NCI-H526 (cell line): ENCODE measurements around the gene UBAC2.
A peak's percentile ranks its signal among the peaks of the same experiment; 100 is the strongest.
"Not testable (repeated sequence)": the region's sequence is repeated elsewhere in the genome, so short reads cannot be mapped to it uniquely, and the experiment has no call there.

Experiments
- DNase-seq, 2 experiments: peaks; one replicate each; lab custom pipeline; 2025; lab: John Stamatoyannopoulos, UW

UBAC2 gene

DNA sequence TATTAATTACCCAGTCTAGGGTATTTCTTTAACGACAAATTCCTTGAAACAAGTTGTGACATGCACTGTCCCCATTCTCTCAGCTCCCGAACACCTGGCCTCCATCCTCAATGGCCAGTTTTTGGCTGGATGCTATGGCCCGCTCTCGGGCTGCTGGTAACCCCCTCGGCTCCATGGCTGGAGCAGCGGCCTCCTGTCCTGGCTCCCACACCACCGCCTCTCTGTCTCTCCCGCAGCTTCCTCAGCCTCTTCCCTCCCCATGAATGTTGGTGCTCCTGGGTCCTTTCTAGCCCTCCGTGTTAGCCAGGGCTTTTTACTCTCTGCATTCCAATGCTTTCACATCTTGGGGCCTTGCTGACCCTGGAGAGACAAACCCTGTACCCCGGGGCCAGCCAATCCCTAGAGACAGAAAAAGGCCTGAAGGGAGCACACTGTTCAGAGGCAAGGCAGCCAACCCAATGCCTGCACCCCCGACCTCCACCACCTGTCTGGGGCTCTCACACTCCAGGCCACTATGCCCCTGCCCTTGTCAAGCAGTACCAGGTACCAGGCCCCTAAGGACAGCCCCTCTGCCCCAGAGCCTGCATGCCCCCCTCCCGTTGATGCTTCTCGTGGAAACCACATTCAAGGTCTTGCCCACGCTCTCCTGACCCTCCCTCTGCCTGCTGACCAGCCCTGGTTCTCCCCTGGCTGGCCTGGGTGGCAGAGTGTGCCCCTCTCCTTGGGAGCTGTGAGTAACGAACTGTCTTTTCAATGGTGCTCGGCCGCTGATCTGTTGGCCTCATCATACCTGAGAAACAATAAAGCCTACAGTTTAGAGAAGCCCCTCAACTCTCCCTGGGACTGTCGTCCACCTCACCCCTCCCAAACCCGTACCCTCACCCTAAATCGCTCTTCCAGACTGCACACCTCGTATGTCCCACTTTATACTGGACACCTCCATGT, 193.4 kb downstream of the UBAC2 start:
- no peak for DNase-seq

DNA sequence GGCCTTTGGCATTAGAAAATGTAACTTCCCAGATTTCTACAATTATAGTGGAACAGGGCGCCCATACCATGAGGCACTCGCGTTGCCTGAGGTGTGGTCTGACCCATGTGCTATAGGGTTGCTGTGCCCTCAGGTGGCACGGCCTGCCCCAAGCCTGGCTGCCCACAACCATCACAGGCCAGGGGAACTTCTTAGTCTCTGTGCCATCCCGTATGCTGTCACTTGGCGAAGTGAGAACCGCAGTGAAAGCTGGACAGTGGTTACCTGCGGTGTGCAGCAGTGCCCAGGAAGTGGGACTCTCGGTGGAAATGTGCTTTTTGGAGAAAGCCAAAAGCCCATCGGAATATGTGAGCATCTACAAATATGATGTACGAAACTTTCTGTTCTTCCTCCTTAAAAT, 194.8 kb downstream of the UBAC2 start:
- no peak for DNase-seq

DNA sequence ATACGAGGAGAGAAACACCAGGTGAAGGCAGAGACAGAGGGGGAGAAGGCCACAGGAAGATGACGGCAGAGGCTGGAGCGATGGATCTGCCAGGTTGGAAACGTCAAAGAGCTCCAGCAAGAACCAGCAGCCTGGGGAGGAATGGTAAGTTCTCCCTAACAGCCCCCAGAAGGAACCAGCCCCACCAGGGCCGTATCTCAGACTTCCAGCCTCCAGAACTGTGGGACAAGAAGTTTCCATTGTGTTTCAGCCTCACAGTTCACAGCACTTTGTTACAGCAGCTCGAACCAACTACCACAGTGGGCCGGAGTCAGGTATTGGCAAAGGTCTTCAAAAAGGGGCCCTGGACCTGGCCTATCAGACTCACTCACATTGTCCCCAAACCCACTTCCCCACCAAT, 195.8 kb downstream of the UBAC2 start:
- no peak for DNase-seq

DNA sequence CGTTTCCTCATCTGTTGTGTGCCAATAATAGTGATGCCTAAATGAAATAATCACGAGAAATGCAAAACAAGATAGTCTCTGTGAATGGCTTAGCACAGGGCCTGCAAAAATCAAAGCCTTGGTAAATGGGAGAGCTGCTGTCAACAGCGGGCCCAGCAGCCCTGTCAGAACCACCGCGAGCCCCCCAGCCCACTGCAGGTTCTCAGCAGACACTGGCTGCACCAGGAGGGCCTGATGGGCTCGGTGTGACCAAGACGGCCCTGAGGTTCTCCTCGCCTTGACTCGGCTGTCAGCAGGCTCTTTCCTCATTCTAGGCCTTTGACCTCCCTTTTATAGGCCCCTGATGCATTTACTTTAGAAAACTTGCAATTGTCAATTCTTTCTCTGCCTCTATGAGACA, 197.4 kb downstream of the UBAC2 start:
- DNase-seq: no peak

DNA sequence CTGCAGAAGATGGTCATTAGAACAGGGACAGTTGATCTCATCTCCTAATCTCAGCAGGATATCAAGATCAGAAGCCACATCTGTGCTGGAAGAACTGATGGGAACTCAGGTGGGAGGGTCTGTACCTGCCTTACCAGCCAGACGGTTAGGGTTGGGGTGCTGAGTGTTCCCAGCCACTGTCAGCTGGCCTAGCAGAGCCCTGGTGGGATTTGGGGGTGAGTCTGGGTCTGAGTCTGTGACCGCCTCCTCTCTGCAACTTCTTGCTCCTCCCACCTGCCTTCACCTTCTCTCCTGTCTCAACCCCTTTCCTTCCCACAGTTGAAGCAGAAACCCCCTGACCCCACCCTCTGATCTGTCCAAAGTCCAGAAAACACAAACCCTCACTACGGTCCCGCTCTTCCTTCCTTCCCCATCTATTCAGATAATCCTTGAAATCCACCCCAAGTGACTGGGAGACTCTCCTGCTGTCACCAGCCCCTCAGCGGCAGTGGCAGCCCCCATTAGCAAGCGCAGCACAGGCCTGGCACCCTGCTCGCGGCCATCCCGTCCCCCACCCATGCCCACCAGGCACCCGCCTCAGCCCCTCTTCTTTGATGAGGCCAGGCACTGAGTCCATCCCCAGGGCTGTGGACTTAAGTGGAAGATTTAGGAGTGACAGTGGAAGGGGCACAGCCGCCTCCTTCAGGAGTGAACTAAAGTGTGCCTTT, 198.4 kb downstream of the UBAC2 start:
- DNase-seq: no peak

DNA sequence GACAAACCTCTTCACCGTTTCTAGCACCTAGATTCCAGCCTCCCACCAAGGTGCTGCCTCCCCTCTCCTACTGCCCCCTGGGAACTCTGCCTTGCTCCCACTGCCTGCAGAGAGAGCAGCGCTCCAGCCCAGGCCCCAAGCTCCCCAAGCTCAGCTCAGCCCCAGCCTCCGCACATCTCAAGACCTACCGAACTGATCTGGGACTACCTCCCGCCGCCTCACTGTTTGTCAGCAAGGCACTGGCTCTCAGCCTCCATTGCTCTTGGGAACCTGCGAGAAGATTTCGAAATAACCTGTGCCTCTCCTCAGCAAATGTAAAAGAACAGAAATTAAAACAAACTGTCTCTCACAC, 198.9 kb downstream of the UBAC2 start:
- no peak for DNase-seq

DNA sequence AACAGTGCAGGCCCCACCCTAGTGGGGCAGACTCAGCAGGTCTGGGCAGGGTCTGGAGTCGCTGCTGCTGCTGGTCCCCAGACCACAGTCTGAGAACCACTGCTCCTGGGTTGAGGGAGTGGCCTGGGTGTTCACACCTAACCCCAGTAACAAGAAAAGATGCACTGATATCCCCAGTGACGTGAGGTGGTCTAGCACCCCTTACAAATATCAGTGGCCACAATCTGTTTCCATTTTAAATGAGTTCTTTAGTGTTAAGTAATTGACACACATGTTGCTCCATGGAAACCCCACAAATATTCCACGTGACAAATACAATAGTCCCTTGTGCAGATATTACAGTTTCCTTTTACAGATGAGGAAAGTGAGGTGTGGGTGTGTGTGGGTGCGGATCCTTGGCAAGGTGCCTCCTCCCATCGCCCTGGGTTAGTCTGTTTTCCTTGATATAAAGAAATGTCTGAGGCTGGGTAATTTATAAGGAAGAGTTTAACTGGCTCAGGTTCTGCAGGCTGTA, 202.9 kb downstream of the UBAC2 start:
- DNase-seq: peak; percentile 15 to 40

DNA sequence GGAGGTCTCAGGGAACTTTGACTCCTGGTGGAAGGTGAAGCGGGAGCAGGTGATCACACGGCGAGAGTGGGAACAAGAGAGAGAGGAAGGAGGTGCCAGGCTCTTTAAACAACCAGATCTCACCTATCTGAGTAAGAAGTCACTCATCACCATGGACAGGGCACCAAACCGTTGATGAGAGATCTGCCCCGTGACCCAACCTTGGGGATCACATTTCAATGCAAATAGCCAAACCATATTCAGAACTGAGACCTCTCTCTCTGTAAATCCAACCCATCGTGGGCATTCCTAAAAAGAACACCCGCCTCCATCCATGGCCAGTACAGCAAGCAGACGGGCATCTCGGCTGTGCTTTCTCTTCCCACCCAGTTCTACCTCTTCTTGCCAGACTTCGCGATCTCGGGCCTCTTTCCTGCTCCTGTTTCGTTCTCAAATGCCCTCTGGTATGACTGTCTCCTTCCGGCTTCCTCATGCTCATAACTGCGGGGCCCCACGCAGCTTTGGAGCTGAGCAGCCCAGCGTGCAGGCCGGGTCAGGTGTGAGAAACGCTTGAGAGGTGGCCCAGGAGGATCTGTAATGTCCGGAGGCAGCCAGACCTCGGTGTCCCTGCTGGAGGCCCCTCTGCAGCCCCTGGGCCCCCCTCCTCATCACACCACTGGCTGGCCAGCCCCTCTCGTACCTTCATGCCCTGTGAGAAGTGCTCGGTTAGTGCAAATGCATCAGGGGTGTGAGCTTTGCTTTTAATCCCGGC, 203.5 kb downstream of the UBAC2 start:
- DNase-seq: peak; percentile 77 to 90

DNA sequence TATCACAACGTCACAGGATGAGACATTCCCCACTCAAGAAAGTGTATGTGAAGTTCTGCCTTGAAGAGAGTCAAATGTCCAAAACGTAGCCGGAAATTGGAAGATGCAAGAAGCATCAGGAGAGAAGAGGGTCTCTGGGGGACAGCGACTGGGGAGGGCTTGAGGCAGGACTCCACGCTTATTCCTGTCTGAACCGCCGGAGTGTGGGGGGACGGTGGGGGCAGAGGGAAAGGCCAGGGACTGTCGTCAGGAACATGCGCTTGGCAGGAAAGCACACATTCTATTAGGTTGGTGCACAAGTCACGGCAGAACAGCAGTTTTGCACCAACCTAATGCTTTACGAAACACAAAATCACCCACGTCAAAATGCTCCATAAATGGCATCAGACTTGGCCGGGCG, 205.3 kb downstream of the UBAC2 start:
- no peak for DNase-seq

DNA sequence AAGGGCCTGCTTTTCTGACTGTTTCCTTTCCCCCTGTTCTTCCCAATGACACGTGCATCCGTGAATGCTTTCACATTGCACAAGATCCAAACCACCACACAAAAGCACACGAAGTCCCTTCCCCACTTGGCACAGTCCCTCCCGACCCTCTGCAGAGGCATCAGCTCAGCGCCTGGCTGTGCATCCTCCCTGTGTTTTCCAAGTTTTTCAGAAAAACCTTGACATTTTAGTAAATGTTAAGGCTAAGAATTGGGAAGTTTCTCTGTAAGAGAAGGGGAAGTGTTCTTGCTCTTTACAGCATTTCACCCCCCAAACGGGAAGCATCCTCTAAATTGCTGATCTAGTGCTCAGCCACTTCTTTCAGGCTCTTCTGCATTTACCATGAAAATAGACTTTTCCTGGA, 206.1 kb downstream of the UBAC2 start:
- no peak for DNase-seq

DNA sequence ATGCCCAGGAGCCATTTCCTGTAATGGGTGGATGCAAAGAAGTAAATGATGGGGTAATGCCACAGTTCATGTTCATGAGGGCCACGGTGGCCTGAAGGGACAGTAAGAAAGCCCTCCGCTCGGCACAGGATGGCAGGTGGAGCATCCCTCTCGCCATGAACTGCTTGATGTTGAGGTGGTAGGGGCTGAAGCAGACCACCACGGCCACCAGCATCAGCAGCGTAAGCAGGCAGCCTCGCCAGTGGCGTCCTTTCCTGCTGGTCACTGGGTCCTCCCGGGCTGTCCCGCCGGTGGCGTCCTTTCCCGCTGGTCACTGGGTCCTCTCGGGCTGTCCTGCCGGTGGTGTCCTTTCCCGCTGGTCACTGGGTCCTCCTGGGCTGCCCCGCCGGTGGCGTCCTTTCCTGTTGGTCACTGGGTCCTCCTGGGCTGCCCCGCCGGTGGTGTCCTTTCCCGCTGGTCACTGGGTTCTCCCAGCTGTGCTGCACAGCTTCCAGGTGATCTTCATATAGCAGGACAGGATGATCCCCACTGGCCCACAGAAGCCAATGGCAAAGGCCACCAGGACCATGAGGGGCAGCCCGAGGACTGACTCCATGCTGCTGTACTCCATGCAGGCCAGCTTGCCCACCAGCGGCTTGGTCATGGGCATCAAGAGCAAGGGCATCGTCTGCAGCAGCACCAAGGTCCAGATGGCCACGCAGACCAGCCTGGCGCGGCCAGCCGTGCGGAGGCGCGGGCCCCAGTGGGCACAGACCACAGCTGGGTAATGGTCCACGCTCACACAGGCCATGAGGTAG, 207.4 kb downstream of the UBAC2 start:
- no peak for DNase-seq

DNA sequence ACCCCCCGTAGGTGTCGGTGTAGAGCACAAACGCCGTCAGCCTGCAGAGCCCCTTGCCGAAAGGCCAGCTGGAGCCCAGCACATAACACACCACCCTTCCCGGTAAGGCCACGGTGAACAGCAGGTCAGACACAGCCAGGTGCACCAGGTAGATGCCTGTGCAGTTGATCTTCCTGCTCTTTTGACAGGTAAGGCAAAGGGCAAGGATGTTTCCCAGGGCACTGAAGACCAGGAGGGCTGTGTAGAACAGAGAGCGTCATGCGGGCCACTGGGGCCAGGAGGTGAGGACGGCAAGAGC, 208.0 kb downstream of the UBAC2 start:
- DNase-seq: no peak

DNA sequence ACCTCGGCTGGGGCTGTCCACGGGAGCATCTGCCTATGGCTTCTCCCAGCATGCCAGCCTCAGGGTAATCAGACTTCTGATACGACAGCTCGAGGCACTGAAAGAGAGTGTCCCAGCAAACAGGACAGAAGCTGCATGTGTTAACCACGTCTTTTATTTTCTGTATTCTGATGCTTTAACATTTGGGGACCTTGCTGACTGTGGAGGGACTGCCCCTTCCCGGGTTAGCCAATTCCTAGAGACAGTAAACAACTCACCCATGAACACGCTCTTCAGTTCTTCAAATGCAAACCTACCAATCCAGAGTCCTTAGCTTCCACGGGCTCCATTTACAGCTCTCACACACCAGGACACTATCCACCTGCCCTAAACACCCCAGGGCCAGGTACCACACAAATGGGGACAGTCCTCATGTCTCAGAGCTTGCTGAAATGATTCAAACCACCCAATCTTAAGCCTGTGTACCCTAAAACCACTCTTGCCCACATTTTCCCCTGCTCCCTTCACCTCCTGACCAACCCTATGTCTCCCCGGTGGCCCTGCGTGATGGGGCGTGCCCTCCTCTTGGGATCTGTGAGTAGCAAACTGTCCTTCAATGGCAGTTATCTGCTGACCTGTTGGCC, 208.9 kb downstream of the UBAC2 start:
- DNase-seq: not testable (repeated sequence)

DNA sequence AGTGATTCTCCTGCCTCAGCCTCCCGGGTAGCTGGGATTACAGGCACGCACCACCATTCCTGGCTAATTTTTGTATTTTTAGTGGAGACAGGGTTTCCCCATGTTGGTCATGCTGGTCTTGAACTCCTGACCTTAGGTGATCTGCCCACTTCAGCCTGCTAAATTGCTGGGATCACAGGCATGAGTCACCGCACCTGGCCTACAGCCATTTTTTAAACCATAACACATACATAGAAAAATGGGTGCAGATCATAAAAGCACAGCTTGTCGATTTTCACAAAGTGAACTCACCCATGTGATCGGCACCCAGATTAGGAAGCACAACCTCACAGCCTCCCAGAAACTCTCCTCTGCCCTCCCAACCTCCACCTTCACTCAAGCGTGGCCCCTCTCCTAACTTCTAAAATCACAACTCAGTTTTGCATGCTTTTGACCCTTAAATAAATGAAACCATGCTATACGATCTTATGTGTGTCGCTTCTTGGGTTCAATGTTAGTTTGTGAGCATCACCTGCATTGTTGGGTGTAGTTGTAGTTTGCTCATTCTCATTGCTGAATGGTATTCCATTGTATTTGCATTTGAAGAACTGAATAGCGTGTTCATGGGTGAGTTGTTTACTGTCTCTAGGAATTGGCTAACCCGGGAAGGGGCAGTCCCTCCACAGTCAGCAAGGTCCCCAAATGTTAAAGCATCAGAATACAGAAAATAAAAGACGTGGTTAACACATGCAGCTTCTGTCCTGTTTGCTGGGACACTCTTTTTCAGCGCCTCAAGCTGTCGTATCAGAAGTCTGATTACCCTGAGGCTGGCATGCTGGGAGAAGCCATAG, 210.2 kb downstream of the UBAC2 start:
- not testable (repeated sequence) for DNase-seq

DNA sequence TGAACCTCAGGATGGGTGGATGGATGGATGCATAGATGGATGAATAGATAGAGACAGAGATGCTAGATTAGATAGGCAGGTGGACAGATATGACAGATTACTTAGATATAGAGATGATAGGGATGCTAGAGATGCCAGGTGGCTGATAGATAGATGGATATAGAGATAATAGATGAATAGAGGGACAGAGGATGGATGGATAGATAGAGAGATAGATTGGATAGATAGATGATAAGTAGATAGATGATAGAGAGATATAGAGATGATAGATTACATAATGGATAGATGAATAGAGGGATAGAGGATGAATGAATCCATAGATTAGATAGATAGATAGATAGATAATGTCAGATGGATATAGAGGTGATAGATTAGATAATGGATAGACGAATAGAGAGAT, 212.2 kb downstream of the UBAC2 start:
- DNase-seq: no peak

DNA sequence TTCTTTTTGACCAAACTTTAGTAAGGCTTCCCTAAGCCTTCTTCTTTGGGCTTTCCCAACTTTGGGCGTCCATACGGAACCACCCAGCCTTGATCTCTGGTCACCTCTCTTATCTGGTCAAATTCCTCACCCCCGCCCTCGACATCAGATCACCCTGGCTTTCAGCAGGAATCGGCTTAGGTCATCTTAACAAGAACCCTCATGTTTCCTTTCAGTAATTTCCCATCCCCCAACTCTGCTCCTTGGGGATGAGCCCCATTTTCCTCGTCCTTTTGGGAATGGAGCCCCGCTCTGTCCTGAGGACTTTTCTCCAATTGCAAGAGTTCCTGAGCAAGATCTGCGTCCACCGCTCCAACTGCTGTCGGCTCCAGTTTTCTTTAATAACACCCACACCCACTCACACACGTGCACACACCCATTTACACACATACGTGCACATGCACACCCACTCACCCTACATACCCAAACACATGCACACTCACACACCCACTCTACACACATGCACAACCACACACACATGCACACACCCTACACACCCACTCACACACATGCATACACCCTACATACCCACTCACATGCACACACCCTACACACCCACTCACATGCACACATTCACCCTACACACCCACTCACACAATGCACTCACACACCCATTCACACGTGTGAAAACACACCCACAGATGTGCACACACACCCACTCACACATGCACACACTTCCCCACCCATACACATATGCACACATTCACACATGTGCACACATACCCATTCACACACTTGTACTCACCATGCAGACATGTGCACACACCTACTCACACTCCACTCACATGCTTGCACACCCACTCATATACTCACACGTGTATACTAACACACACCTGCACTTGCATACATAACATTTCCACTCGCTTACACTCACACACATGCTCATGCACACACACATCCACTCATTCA, 213.7 kb downstream of the UBAC2 start:
- no peak for DNase-seq

DNA sequence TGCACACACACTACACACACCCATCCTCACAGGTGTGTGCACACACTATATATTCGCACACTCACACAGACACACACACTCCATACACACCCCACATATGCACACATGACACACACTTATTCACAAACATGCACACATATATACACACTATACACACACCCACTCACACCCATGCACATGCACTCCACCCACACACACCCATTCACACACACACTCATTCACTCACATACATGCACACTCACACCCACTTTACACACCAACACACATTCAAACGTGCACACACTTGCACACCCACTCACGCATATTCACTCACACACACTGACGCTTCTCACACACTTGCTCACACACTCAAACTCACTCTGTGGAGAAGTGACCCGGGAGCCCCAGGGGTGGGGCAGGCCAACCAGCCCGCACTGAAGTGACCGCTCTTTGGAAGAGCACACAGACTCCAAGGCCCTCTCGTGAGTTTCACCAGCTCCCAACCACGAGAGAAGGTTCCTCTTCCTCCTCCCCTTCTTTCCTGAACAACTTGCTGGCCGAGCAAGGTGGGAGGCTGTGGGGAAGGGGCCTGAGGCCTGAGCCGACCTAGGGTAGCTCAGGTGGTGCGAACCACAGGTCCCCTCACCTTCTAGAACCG, 214.5 kb downstream of the UBAC2 start:
- no peak for DNase-seq

DNA sequence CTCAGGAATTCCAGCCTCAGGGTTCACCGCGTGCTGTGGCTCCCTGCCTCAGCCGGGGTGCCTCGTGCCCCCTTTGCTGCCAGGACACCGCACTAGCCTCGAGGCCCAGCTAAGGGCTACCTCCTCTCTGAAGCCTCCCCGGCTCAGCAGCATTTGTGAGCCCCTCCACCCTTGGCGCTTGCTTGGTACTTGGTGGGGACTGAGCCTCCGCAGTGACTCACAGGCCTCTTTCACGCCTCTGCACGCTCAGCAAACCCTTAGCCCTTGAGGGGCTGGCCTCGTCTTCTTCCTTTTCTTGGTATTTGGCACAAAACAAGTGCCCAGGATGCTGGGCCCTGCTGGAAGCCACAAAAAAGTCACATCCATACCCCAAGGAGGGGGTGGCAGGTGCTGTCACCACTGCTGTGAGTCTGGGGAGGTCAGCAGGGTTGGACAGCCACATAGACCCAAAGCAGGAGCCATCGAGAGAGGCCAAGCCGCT, 215.2 kb downstream of the UBAC2 start:
- DNase-seq: no peak
